Nucleus accumbens (tissue), 56 donors: Measurements from ENCODE around the gene IL1RAPL1.
"Not testable (repeated sequence)": the region's sequence is repeated elsewhere in the genome, so short reads cannot be mapped to it uniquely, and the experiment has no call there.

Experiments
- DNase-seq, 56 donors: peaks; one replicate each; lab custom pipeline; 2025; lab: John Stamatoyannopoulos, UW

IL1RAPL1 gene

GRCh38 chrX:29233592-29234183, 646.4 kb downstream of the IL1RAPL1 start:
- no peak for DNase-seq

- DNase-seq: no peak
Measured at GRCh38 chrX:29237972-29238371, 650.7 kb downstream of the IL1RAPL1 start.

- no peak for DNase-seq
Measured at GRCh38 chrX:29241809-29242208, 654.6 kb downstream of the IL1RAPL1 start.

GRCh38 chrX:29242856-29243255, 655.6 kb downstream of the IL1RAPL1 start:
- DNase-seq: no peak

- DNase-seq: peak in 1 of 56 donors; percentile 1
Measured at GRCh38 chrX:29243942-29244341, 656.7 kb downstream of the IL1RAPL1 start.

- DNase-seq: no peak
Measured at GRCh38 chrX:29254515-29254914, 667.3 kb downstream of the IL1RAPL1 start.

- DNase-seq: no peak
Measured at GRCh38 chrX:29257521-29257920, 670.3 kb downstream of the IL1RAPL1 start.

GRCh38 chrX:29269390-29269789, 682.1 kb downstream of the IL1RAPL1 start:
- DNase-seq: no peak

- DNase-seq: no peak
Measured at GRCh38 chrX:29274517-29274916, 687.3 kb downstream of the IL1RAPL1 start.

- DNase-seq: no peak
Measured at GRCh38 chrX:29275928-29276327, 688.7 kb downstream of the IL1RAPL1 start.

- no peak for DNase-seq
Measured at GRCh38 chrX:29281078-29281742, 694.0 kb downstream of the IL1RAPL1 start.

- DNase-seq: no peak
Measured at GRCh38 chrX:29285664-29286063, 698.4 kb downstream of the IL1RAPL1 start.

GRCh38 chrX:29295987-29296680, 708.9 kb downstream of the IL1RAPL1 start:
- no peak for DNase-seq

- no peak for DNase-seq
Measured at GRCh38 chrX:29297171-29297800, 710.0 kb downstream of the IL1RAPL1 start.

- no peak for DNase-seq
Measured at GRCh38 chrX:29299684-29300083, 712.4 kb downstream of the IL1RAPL1 start.

- DNase-seq: no peak
Measured at GRCh38 chrX:29308726-29309125, 721.5 kb downstream of the IL1RAPL1 start.

GRCh38 chrX:29315931-29316330, 728.7 kb downstream of the IL1RAPL1 start:
- DNase-seq: no peak

GRCh38 chrX:29318012-29318411, 730.8 kb downstream of the IL1RAPL1 start:
- DNase-seq: no peak

- DNase-seq: not testable (repeated sequence)
Measured at GRCh38 chrX:29332429-29332828, 745.2 kb downstream of the IL1RAPL1 start.

- not testable (repeated sequence) for DNase-seq
Measured at GRCh38 chrX:29333091-29333490, 745.8 kb downstream of the IL1RAPL1 start.

GRCh38 chrX:29348288-29348687, 761.0 kb downstream of the IL1RAPL1 start:
- DNase-seq: no peak
